ENCODE data around the gene KBTBD13. TPM values are rescaled to one million over a fixed set of nuclear protein-coding genes. Genes with fewer than 3 reads are reported as not detected.

Gene KBTBD13
- total RNA-seq, 2 experiments from 2014 or later = not detected

DNA sequence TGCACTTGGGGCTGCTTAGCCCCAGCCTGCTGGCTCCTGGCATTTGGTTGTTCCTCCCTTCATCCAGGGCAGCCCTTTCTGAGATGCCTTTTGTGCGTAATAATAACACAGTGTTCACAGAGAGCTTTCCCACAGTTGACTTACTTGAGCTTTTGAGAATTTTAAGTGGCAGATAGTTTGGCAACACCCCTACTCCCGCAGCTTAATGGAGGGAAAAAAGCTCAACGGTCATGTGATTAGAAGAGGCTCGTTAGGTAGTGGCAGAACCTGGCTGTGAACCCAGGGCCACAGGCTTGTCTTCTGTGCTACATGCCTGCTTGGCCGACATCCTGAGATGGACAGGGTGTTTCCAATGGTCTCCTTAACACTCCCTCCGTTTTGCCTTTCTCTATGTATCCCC is 4.7 kb downstream of the KBTBD13 start:
- intact Hi-C loops (cut with DNase I, micrococcal nuclease) = no loop called here
- H3K36me3 ChIP-seq (ENCODE audit: insufficient read depth, low read length) = no peaks in the 10 kb centered on the region
- no peak overlapping the region for H3K27ac ChIP-seq (ENCODE audit: low read depth in 1 of 2, low read length in 2 of 2)
- DNase-seq = no peak
- ChIA-PET CTCF (no interaction called here), POLR2A (interaction anchor here (1.0 kb wide), 1 partner anchor 19 kb away, joined by 3 read pairs; no protein-coding TSS in a partner anchor)
- Mint-ChIP-seq H3K4me3 (no peak overlapping the region), H3K4me1 (ENCODE audit: low read depth) (peaks cover 11% of the 10 kb centered on the region), H3K27ac (no peak overlapping the region), H3K27me3 (peaks cover 36% of the 10 kb centered on the region), H3K9me3 (no peaks in the 10 kb centered on the region), H3K36me3 (ENCODE audit: low read depth) (no peaks in the 10 kb centered on the region)
- TF ChIP-seq, protein P1, sequence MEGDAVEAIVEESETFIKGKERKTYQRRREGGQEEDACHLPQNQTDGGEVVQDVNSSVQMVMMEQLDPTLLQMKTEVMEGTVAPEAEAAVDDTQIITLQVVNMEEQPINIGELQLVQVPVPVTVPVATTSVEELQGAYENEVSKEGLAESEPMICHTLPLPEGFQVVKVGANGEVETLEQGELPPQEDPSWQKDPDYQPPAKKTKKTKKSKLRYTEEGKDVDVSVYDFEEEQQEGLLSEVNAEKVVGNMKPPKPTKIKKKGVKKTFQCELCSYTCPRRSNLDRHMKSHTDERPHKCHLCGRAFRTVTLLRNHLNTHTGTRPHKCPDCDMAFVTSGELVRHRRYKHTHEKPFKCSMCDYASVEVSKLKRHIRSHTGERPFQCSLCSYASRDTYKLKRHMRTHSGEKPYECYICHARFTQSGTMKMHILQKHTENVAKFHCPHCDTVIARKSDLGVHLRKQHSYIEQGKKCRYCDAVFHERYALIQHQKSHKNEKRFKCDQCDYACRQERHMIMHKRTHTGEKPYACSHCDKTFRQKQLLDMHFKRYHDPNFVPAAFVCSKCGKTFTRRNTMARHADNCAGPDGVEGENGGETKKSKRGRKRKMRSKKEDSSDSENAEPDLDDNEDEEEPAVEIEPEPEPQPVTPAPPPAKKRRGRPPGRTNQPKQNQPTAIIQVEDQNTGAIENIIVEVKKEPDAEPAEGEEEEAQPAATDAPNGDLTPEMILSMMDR (IDR thresholded peaks at IDR 0.05) = no peak
- peaks cover 5 to 7% of the 10 kb centered on the region in 2 experiments for H3K27me3 ChIP-seq (ENCODE audit: control insufficient read depth in 1 of 2, insufficient read depth in 2 of 2, low read length in 2 of 2)
- peaks cover 17% of the 10 kb centered on the region for H3K4me1 ChIP-seq (ENCODE audit: insufficient read depth, low read length)
- H3K9me3 ChIP-seq (ENCODE audit: control insufficient read depth in 1 of 2, insufficient read depth in 1 of 2, low read length in 2 of 2) = peaks cover 0 to 5% of the 10 kb centered on the region in 2 experiments
- no peak for ATAC-seq (ENCODE audit: poor library complexity)
- H3K4me3 ChIP-seq (ENCODE audit: low read length) = no peak overlapping the region

DNA sequence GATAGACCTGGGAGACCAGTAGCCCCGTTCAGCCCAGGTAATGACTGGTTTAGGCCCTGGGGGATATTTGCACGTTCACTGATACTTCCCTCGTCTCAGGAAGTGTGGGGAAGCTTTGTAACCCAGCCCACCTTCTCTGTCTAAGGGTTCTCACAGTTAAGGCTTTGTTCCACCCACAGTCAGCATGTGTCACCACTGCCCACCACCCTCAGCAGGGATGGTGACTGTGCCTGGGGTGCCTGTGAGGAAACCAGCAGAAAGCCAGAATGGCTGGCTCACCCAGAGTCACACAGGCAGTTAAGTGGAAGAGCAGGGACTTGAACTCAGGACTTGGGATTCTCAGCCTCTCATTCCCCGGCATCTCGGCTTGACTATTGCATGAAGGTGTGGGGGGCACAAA is 5.2 kb downstream of the KBTBD13 start:
- DNase-seq (no peak), ATAC-seq (ENCODE audit: poor library complexity) (no peak)
- no peak overlapping the region for H3K4me3 Mint-ChIP-seq
- peaks cover 5 to 7% of the 10 kb centered on the region in 2 experiments for H3K27me3 ChIP-seq (ENCODE audit: control insufficient read depth in 1 of 2, insufficient read depth in 2 of 2, low read length in 2 of 2)
- peaks cover 17% of the 10 kb centered on the region for H3K4me1 ChIP-seq (ENCODE audit: insufficient read depth, low read length)
- peaks cover 32% of the 10 kb centered on the region for H3K27me3 Mint-ChIP-seq
- H3K9me3 ChIP-seq (ENCODE audit: control insufficient read depth in 1 of 2, insufficient read depth in 1 of 2, low read length in 2 of 2) = peaks cover 0 to 5% of the 10 kb centered on the region in 2 experiments
- no peaks in the 10 kb centered on the region for H3K36me3 Mint-ChIP-seq (ENCODE audit: low read depth)
- H3K9me3 Mint-ChIP-seq = no peaks in the 10 kb centered on the region
- peaks cover 11% of the 10 kb centered on the region for H3K4me1 Mint-ChIP-seq (ENCODE audit: low read depth)
- POLR2A ChIA-PET = no interaction called here
- TF ChIP-seq, protein P1 (IDR thresholded peaks at IDR 0.05) = no peak
- intact Hi-C loops (cut with DNase I, micrococcal nuclease) = no loop called here
- no peaks in the 10 kb centered on the region for H3K36me3 ChIP-seq (ENCODE audit: insufficient read depth, low read length)
- CTCF ChIA-PET = no interaction called here
- H3K27ac ChIP-seq (ENCODE audit: low read depth in 1 of 2, low read length in 2 of 2) = no peak overlapping the region
- H3K4me3 ChIP-seq (ENCODE audit: low read length) = no peak overlapping the region
- no peak overlapping the region for H3K27ac Mint-ChIP-seq

DNA sequence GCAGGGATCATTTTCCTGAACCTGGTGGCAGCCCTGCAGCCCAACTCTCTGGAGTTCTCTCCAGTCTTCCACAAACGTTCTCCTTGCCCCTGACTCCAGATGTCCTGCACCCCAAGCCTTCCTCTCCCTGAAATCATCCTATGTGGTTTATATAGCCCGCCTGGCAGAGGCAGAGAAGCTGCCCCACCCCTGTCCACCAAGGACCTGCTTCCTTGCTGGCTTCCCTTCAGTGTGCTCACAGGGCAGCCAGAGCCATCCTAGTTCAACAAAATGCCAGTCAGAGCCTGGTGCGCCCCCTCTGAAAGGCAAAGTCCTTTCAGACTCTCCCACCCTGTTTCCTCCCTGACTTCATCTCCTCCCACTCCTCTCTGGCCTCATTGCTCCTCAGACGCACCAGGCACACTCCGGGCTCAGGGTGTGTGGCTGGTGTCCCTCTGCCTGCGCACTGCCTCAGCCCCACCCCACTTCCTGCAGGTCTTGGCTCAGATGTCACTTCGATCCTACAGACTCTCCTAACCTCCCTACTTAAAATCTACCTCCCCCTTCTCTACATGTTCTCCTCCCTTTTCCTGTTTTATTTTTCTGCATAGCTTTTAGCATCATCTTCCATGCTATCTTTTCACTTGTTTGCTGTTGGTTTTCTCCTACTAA is 5.9 kb downstream of the KBTBD13 start:
- CTCF ChIA-PET = no interaction called here
- H3K27me3 ChIP-seq (ENCODE audit: control insufficient read depth in 1 of 2, insufficient read depth in 2 of 2, low read length in 2 of 2) = peaks cover 5 to 7% of the 10 kb centered on the region in 2 experiments
- H3K27ac ChIP-seq (ENCODE audit: low read depth in 1 of 2, low read length in 2 of 2) = no peak overlapping the region
- no peaks in the 10 kb centered on the region for H3K36me3 ChIP-seq (ENCODE audit: insufficient read depth, low read length)
- H3K9me3 ChIP-seq (ENCODE audit: control insufficient read depth in 1 of 2, insufficient read depth in 1 of 2, low read length in 2 of 2) = peaks cover 0 to 5% of the 10 kb centered on the region in 2 experiments
- no peak overlapping the region for H3K4me3 Mint-ChIP-seq
- TF ChIP-seq, protein P1 (IDR thresholded peaks at IDR 0.05) = no peak
- intact Hi-C loops (cut with DNase I, micrococcal nuclease) = no loop called here
- H3K4me1 ChIP-seq (ENCODE audit: insufficient read depth, low read length) = peaks cover 17% of the 10 kb centered on the region
- DNase-seq = peak in 6 of 14 experiments; percentile 9 to 37 (median 18)
- H3K4me1 Mint-ChIP-seq (ENCODE audit: low read depth) = peaks cover 11% of the 10 kb centered on the region
- peaks cover 32% of the 10 kb centered on the region for H3K27me3 Mint-ChIP-seq
- no peaks in the 10 kb centered on the region for H3K9me3 Mint-ChIP-seq
- H3K27ac Mint-ChIP-seq = no peak overlapping the region
- no peaks in the 10 kb centered on the region for H3K36me3 Mint-ChIP-seq (ENCODE audit: low read depth)
- no peak overlapping the region for H3K4me3 ChIP-seq (ENCODE audit: low read length)
- POLR2A ChIA-PET = interaction anchor here (1.0 kb wide), 1 partner anchor 49 kb away, joined by 3 read pairs; no protein-coding TSS in a partner anchor
- peak; percentile 83 for ATAC-seq (ENCODE audit: poor library complexity)
